ENCODE data around the gene ZNF451.

- TF ChIP-seq, protein P1, sequence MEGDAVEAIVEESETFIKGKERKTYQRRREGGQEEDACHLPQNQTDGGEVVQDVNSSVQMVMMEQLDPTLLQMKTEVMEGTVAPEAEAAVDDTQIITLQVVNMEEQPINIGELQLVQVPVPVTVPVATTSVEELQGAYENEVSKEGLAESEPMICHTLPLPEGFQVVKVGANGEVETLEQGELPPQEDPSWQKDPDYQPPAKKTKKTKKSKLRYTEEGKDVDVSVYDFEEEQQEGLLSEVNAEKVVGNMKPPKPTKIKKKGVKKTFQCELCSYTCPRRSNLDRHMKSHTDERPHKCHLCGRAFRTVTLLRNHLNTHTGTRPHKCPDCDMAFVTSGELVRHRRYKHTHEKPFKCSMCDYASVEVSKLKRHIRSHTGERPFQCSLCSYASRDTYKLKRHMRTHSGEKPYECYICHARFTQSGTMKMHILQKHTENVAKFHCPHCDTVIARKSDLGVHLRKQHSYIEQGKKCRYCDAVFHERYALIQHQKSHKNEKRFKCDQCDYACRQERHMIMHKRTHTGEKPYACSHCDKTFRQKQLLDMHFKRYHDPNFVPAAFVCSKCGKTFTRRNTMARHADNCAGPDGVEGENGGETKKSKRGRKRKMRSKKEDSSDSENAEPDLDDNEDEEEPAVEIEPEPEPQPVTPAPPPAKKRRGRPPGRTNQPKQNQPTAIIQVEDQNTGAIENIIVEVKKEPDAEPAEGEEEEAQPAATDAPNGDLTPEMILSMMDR (IDR thresholded peaks at IDR 0.05; ENCODE audit: low read depth, low read length): no peak
- TF ChIP-seq MAX (IDR thresholded peaks at IDR 0.05; ENCODE audit: low read depth, low read length) (no peak), POLR2A (IDR thresholded peaks at IDR 0.05; ENCODE audit: extremely low read depth, insufficient read length) (no peak)
Observed at GRCh38 chr6:57177545-57178265, 87.7 kb downstream of the ZNF451 start.

Measured in NB4 (cell line).